Mucosa of descending colon (tissue), 3 donors: Measurements from ENCODE around the gene ZNF490. TPM values are rescaled to one million over a fixed set of nuclear protein-coding genes. Genes with fewer than 3 reads are reported as not detected.

ENCODE experiments used
- ATAC-seq: fragments of 200-7000 bp; cut with Tn5 transposase; one replicate; pipeline ENCODE4 v1.9.1; 2020; ENCODE audit warnings: mild to moderate bottlenecking, moderate library complexity
- DNase-seq, 3 donors: peaks; one replicate each; pipeline ENCODE4 v3.0.0-alpha.2; 2020
- H3K36me3 ChIP-seq: fragments of 200-600 bp; one replicate; pipeline ENCODE4 v1.8.0; 2021; ENCODE audit warnings: low read depth, mild to moderate bottlenecking
- H3K4me1 ChIP-seq: fragments of 200-600 bp; one replicate; pipeline ENCODE4 v1.8.0; 2021; ENCODE audit warnings: low read depth, mild to moderate bottlenecking
- H3K4me3 ChIP-seq: fragments of 200-600 bp; one replicate; pipeline ENCODE4 v1.8.0; 2021; ENCODE audit warnings: mild to moderate bottlenecking
- H3K9me3 ChIP-seq: fragments of 200-600 bp; one replicate; pipeline ENCODE4 v1.8.0; 2021; ENCODE audit warnings: mild to moderate bottlenecking
- intact Hi-C, 2 donors: fragments of 100-400 bp; cut with DNase I in 1 of 2; cut with micrococcal nuclease in 1 of 2; formaldehyde crosslinking; loops; one replicate each; pipeline versions ENCODE4 v1.11.0 to v1.11.1; 2022; cut with DNase I, micrococcal nuclease
- total RNA-seq, 3 donors: library from RNA; stranded (reverse); fragmentation: NEBNext Ultra II Directional in 2 of 3; extraction: Animal tissue kit (Norgen Biotek cat#: 25700) in 2 of 3; gene quantifications; one replicate each; pipeline versions ENCODE4 v1.2.1 to v1.2.4, GENCODE V29; 2021 to 2023
- TF ChIP-seq, protein P1 (sequence below): fragments of 200-600 bp; IDR thresholded peaks from one replicate; pipeline ENCODE4 v1.8.0; 2022; ENCODE audit warnings: antibody characterized with exemption, mild to moderate bottlenecking
- donor health status: DM: no; HTN: no; CAD: no; lungs with moderate emphysema.
- donor health status: DM: no; HTN: no; CAD: no.
- donor health status: DM: no; HTN: yes; CAD: no.

ZNF490 gene
- total RNA-seq, 3 donors from 2014 or later, result 8.6 to 11.3 (median 8.8) TPM

DNA sequence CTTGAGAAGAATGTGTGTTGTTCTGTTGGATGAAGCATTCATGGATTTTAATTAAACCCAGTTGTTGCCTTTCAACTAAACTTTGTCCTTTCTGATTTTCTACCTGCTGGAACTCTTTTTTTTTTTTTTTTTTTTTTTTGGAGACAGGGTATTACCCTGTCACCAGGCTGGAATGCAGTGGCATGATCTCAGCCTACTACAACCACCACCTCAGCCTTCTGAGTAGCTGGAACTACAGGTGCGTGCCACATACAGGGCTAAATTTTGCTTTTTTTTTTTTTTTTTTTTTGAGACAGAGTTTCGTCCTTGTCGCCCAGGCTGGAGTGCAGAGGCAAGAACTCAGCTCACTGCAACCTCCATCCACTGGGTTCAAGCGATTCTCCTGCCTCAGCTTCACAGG lies 7.0 kb upstream of the ZNF490 start:
- H3K9me3 ChIP-seq, result no peaks in the 10 kb centered on the region
- intact Hi-C loops, result no loop called here
- ATAC-seq (no peak), DNase-seq (no peak)
- no peaks in the 10 kb centered on the region for H3K36me3 ChIP-seq
- no peak overlapping the region for H3K4me3 ChIP-seq
- TF ChIP-seq, protein P1, sequence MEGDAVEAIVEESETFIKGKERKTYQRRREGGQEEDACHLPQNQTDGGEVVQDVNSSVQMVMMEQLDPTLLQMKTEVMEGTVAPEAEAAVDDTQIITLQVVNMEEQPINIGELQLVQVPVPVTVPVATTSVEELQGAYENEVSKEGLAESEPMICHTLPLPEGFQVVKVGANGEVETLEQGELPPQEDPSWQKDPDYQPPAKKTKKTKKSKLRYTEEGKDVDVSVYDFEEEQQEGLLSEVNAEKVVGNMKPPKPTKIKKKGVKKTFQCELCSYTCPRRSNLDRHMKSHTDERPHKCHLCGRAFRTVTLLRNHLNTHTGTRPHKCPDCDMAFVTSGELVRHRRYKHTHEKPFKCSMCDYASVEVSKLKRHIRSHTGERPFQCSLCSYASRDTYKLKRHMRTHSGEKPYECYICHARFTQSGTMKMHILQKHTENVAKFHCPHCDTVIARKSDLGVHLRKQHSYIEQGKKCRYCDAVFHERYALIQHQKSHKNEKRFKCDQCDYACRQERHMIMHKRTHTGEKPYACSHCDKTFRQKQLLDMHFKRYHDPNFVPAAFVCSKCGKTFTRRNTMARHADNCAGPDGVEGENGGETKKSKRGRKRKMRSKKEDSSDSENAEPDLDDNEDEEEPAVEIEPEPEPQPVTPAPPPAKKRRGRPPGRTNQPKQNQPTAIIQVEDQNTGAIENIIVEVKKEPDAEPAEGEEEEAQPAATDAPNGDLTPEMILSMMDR, result no peak
- H3K4me1 ChIP-seq, result peaks cover 3% of the 10 kb centered on the region

GRCh38 chr19:12611361-12611699 lies 717 bp upstream of the ZNF490 start:
- ATAC-seq, result peak; percentile 79
- no peaks in the 10 kb centered on the region for H3K9me3 ChIP-seq
- H3K4me3 ChIP-seq, result peak overlapping the region; percentile 100
- intact Hi-C loops, result no loop called here
- H3K36me3 ChIP-seq, result no peaks in the 10 kb centered on the region
- H3K4me1 ChIP-seq, result peaks cover 21% of the 10 kb centered on the region
- TF ChIP-seq, protein P1, result no peak
- DNase-seq, result peak; percentile 76 to 81 (median 81)

DNA sequence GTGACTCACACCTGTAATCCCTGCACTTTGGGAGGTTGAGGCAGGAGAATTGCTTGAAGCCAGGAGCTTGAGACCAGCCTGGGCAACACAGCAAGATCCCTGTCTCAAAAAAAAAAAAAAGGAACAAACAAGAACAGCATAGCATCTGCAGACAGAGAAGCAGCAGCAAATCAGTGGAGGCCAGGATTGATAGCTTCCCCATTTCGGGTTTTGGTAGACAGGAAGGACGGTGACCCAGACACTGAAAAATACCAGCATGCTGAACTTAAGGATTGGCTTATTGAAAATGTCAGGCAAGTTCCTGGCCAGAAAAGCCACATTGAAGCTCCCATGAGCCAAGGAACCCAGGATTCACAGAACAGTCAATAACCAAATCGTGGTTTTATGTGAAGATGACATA lies 3.0 kb downstream of the ZNF490 start:
- Histone ChIP-seq H3K9me3 (no peaks in the 10 kb centered on the region), H3K4me3 (no peak overlapping the region), H3K36me3 (no peaks in the 10 kb centered on the region), H3K4me1 (peaks cover 21% of the 10 kb centered on the region)
- TF ChIP-seq, protein P1, result no peak
- no peak for ATAC-seq
- DNase-seq, result no peak
- intact Hi-C loops, result no loop called here

DNA sequence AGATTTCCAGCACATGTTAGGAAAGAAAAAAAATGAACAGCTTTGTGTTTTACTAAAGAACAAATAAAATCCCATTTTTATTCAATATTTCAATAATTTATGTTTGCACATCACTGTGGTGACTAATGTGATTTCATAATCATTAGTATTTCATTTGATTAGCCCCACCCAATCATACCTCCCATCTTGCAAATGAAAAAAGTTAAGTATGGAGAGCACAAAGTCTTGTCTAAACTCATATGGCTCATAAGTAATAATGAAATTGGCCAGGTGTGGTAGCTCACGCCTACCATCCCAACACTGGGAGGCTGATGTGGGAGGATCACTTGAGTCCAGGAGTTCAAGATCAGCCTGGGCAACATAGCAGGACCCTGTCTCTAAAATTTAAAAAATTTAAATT lies 3.8 kb downstream of the ZNF490 start:
- H3K4me1 ChIP-seq, result peaks cover 16% of the 10 kb centered on the region
- no peaks in the 10 kb centered on the region for H3K36me3 ChIP-seq
- intact Hi-C loops, result no loop called here

GRCh38 chr19:12603714-12604113 lies 6.9 kb downstream of the ZNF490 start:
- TF ChIP-seq, protein P1, result no peak
- intact Hi-C loops, result no loop called here
- no peaks in the 10 kb centered on the region for H3K9me3 ChIP-seq
- no peaks in the 10 kb centered on the region for H3K36me3 ChIP-seq
- DNase-seq (no peak), ATAC-seq (peak; percentile 31)
- no peaks in the 10 kb centered on the region for H3K4me1 ChIP-seq
- no peak overlapping the region for H3K4me3 ChIP-seq

More for the DNA sequence above, 3.8 kb downstream of the ZNF490 start:
- DNase-seq, result no peak
- ATAC-seq, result no peak
- no peak overlapping the region for H3K4me3 ChIP-seq
- H3K9me3 ChIP-seq, result no peaks in the 10 kb centered on the region
- TF ChIP-seq, protein P1, result no peak

DNA sequence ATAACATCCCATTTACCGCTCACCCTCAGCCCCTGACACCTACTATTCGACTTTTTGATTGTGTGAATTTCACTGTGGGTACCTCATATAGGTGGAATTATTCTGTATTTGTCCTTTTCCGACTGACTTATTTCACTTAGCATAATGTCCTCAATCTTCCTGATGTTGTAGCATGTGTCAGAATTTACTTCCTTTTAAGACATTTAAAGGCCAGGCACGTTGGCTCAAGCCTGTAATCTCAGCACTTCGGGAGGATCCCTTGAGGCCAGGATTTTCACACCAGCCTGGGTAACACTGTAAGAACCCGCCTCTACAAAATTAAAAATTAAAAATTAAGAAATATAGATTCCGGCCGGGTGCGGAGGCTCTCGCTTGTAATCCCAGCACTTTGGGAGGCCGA lies 13.0 kb downstream of the ZNF490 start:
- no peak for ATAC-seq
- intact Hi-C loops, result no loop called here
- no peaks in the 10 kb centered on the region for H3K4me1 ChIP-seq
- H3K36me3 ChIP-seq, result no peaks in the 10 kb centered on the region
- TF ChIP-seq, protein P1, result no peak
- no peak for DNase-seq
- no peaks in the 10 kb centered on the region for H3K9me3 ChIP-seq
- H3K4me3 ChIP-seq, result no peak overlapping the region
